Gastrocnemius medialis (tissue), 4 donors: Measurements from ENCODE around the gene ANKMY1.

Experiments used
- POLR2A ChIP-seq, 2 donors: fragments of 450-650 bp; IDR thresholded peaks; one replicate each; pipeline ENCODE4 v1.6.1; 2017; ENCODE audit warnings: antibody characterized with exemption in 2 of 2, mild to moderate bottlenecking in 2 of 2, moderate library complexity in 2 of 2
- TF ChIP-seq, protein P1 (sequence below), 5 experiments: fragments of 450-650 bp in 3 of 5; fragments of 200-600 bp in 2 of 5; sonication (generic) in 2 of 5; IDR thresholded peaks in 4 of 5; conservative IDR thresholded peaks in 1 of 5; 1 replicate in 4 of 5; 2 replicates in 1 of 5; pipeline ENCODE4 v1.5.1; 2016 to 2019; ENCODE audit warnings: antibody characterized with exemption in 5 of 5, mild to moderate bottlenecking in 3 of 5, moderate library complexity in 3 of 5

DNA sequence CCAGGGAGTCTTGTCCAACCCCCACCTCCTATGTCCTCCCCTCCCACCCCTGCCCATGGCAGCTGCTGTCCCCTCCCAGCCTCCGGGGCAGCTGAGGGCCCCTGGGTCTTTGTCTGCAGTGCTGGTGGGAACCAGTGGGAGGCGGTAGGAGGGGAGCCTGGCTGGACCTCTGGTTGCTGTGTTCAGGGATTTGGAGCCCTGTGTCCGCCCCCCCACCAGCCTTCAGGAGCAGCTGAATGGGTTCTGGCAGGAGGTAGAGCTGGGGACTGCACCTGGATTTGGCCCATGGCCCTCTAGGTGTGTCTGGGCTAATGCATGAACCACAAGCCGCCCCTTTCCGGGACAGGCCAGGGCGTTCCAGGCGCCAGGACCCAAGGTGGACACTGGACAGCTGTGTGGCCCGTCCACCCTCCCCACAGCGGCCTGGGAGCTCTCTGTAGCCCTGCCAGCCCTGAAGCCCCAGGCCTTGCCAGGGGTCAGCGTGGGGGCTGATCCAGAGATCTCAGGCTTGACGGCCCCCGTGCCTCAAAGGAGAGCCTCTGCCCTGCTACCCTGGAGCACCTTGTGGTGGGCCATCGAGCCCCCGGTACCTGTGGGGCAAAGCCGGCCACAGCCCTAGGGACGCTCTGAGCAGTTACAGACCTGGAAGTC, 96.9 kb downstream of the ANKMY1 start:
- no peak for TF ChIP-seq POLR2A (IDR thresholded peaks at IDR 0.05)
- TF ChIP-seq, protein P1, sequence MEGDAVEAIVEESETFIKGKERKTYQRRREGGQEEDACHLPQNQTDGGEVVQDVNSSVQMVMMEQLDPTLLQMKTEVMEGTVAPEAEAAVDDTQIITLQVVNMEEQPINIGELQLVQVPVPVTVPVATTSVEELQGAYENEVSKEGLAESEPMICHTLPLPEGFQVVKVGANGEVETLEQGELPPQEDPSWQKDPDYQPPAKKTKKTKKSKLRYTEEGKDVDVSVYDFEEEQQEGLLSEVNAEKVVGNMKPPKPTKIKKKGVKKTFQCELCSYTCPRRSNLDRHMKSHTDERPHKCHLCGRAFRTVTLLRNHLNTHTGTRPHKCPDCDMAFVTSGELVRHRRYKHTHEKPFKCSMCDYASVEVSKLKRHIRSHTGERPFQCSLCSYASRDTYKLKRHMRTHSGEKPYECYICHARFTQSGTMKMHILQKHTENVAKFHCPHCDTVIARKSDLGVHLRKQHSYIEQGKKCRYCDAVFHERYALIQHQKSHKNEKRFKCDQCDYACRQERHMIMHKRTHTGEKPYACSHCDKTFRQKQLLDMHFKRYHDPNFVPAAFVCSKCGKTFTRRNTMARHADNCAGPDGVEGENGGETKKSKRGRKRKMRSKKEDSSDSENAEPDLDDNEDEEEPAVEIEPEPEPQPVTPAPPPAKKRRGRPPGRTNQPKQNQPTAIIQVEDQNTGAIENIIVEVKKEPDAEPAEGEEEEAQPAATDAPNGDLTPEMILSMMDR (IDR thresholded peaks at IDR 0.05 in 4 of 5, conservative IDR thresholded peaks at IDR 0.05 in 1 of 5), result no peak
